Brain microvascular endothelial cell (primary cell): ENCODE results near the gene NLGN4X.

ENCODE experiments used
- DNase-seq: peaks from one replicate; pipeline ENCODE4 v3.0.0-alpha.2; 2020
- H3K27ac ChIP-seq: fragments of 250-450 bp; sonication (Bioruptor Pico); 2 replicates; pipeline ENCODE4 v1.5.1; 2020; ENCODE audit warnings: mild to moderate bottlenecking, moderate library complexity
- H3K27me3 ChIP-seq: fragments of 250-450 bp; sonication (Bioruptor Pico); replicated peaks from 2 replicates; pipeline ENCODE4 v1.5.1; 2020; ENCODE audit warnings: mild to moderate bottlenecking
- H3K36me3 ChIP-seq: fragments of 250-450 bp; sonication (Bioruptor Pico); replicated peaks from 2 replicates; pipeline ENCODE4 v1.5.1; 2020; ENCODE audit warnings: mild to moderate bottlenecking
- H3K4me3 ChIP-seq: 2 replicates; pipeline ENCODE4 v1.5.1; 2011; ENCODE audit warnings: low read depth, mild to moderate bottlenecking, control low read depth, low read length, moderate library complexity
- CTCF ChIP-seq: IDR thresholded peaks from 2 replicates; pipeline ENCODE4 v1.5.1; 2011; ENCODE audit warnings: low read depth, mild to moderate bottlenecking, moderate library complexity, low read length, control low read depth, inconsistent platforms; ENCODE audit errors: missing control alignments
- in situ Hi-C: cut with HindIII; loops from 2 replicates; pipeline ENCODE4 v1.10.0; 2017; ENCODE audit warnings: low sequenced_read_pairs, low pct_ligation_motif_present

The NLGN4X gene

DNA sequence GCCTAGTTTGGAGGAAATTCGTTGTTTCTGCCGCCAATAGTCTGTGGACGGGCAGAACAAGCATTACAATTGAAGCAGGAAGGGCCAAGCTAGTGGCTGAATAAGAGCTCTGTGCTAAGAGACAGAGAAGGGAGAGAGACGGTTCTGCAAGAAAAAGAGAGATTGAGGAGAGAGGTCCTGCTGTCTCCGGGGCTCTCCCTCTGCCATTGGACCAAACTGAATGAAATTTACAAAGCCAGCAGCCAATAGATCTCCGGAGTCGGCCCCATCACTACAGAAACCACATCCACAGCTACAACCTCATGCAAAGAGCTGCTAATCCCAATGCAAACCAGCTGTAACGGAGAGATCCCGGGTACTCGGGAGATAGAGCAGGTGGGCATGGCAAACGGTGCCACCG lies at the start of gene NLGN4X:
NLGN4X (minus strand) TSS at position 148 of the 400 bp plus-strand sequence. CDS start 77,401 bp downstream, outside the sequence.
- no peak for TF ChIP-seq CTCF
- no peak within 1 kb of the TSS for H3K4me3 ChIP-seq
- H3K27ac ChIP-seq = no peak within 1 kb of the TSS
- H3K36me3 ChIP-seq = no peaks in the 10 kb centered on the region
- in situ Hi-C loops = no loop called here
- DNase-seq = no peak
- H3K27me3 ChIP-seq = peaks cover 15% of the 10 kb centered on the region

GRCh38 chrX:6266041-6266440 lies 37.4 kb upstream of the NLGN4X start:
- no peaks in the 10 kb centered on the region for H3K36me3 ChIP-seq
- no peak for TF ChIP-seq CTCF
- H3K27ac ChIP-seq = no peak overlapping the region
- H3K4me3 ChIP-seq = no peak overlapping the region
- in situ Hi-C loops = no loop called here
- DNase-seq = no peak
- H3K27me3 ChIP-seq = no peaks in the 10 kb centered on the region

DNA sequence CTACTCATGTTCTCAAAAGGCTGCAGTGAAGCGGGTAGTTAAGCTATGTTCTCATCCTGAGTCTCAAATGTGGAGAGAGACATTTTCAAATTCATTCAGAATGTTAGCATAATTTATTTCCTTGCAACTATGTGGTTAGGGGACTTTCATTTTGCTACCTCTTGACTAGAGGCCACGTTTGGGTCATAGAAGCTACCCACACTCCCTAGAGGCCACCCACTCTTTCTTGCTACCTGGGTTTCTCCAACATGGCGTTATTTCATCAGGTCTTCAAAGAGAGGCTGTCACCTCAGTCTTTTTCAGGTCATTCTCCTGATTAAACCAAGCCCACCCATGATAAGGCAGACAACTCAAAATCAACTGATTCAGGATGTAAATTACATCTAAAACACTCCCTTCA lies 34.3 kb upstream of the NLGN4X start:
- no peaks in the 10 kb centered on the region for H3K27me3 ChIP-seq
- DNase-seq = no peak
- no peak overlapping the region for H3K4me3 ChIP-seq
- no peak for TF ChIP-seq CTCF
- no peak overlapping the region for H3K27ac ChIP-seq
- in situ Hi-C loops = no loop called here
- H3K36me3 ChIP-seq = no peaks in the 10 kb centered on the region

- Histone ChIP-seq H3K4me3 (no peak overlapping the region), H3K27ac (no peak overlapping the region), H3K36me3 (no peaks in the 10 kb centered on the region), H3K27me3 (no peaks in the 10 kb centered on the region)
- in situ Hi-C loops = no loop called here
- no peak for TF ChIP-seq CTCF
- no peak for DNase-seq
Observed at GRCh38 chrX:6257025-6257424, 28.4 kb upstream of the NLGN4X start.

DNA sequence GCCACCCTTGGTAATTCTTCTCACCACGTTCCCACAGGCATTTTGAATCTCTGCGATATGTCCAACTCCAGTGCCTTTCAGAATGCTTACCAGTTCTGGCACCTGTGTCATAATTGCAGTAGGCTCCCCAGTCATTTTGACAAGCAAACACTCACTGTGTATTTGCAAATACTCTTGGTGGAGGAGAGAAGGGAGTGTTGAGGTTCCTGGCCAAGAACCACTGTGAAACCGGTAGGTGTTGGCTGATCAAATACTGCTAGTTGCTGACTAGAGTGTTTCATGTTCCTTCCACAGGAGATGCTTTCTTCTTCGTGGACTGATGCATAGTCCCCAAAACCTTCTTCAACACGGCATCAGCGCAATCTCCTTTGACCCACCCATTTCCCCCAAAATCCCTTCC lies 16.0 kb upstream of the NLGN4X start:
- Histone ChIP-seq H3K36me3 (no peaks in the 10 kb centered on the region), H3K4me3 (no peak overlapping the region), H3K27ac (no peak overlapping the region), H3K27me3 (no peaks in the 10 kb centered on the region)
- in situ Hi-C loops = no loop called here
- DNase-seq = no peak
- no peak for TF ChIP-seq CTCF

GRCh38 chrX:6238576-6238975 lies 9.9 kb upstream of the NLGN4X start:
- no peak for TF ChIP-seq CTCF
- in situ Hi-C loops = no loop called here

More at GRCh38 chrX:6238576-6238975, 9.9 kb upstream of the NLGN4X start:
- H3K4me3 ChIP-seq = no peak overlapping the region
- no peak for DNase-seq
- H3K27me3 ChIP-seq = no peaks in the 10 kb centered on the region
- no peaks in the 10 kb centered on the region for H3K36me3 ChIP-seq
- H3K27ac ChIP-seq = no peak overlapping the region
